OCI-LY7 (cell line): ENCODE data around the gene GRID1.

Source experiments
- EZH2phosphoT487 ChIP-seq: fragments of 200-600 bp; sonication (generic); IDR thresholded peaks from 2 replicates; pipeline ENCODE4 v1.6.1; 2018; ENCODE audit warnings: low read depth, borderline replicate concordance, mild to moderate bottlenecking, mixed run types, antibody characterized with exemption, low read length, moderate library complexity, mixed read lengths
- TF ChIP-seq, protein P1 (sequence below): fragments of 200-600 bp; sonication (generic); conservative IDR thresholded peaks from 2 replicates; pipeline ENCODE4 v1.5.1; 2014; ENCODE audit warnings: mild to moderate bottlenecking, antibody characterized with exemption, low read length, moderate library complexity, mixed read lengths

GRCh38 chr10:86316990-86317389 lies 49.6 kb downstream of the GRID1 start:
- TF ChIP-seq, protein P1, sequence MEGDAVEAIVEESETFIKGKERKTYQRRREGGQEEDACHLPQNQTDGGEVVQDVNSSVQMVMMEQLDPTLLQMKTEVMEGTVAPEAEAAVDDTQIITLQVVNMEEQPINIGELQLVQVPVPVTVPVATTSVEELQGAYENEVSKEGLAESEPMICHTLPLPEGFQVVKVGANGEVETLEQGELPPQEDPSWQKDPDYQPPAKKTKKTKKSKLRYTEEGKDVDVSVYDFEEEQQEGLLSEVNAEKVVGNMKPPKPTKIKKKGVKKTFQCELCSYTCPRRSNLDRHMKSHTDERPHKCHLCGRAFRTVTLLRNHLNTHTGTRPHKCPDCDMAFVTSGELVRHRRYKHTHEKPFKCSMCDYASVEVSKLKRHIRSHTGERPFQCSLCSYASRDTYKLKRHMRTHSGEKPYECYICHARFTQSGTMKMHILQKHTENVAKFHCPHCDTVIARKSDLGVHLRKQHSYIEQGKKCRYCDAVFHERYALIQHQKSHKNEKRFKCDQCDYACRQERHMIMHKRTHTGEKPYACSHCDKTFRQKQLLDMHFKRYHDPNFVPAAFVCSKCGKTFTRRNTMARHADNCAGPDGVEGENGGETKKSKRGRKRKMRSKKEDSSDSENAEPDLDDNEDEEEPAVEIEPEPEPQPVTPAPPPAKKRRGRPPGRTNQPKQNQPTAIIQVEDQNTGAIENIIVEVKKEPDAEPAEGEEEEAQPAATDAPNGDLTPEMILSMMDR, result no peak
- TF ChIP-seq EZH2phosphoT487, result no peak
